Measurements from ENCODE around the gene TFF2. TPM values are rescaled to one million over a fixed set of nuclear protein-coding genes. Genes with fewer than 3 reads are reported as not detected.
A peak's percentile ranks its signal among the peaks of the same experiment; 100 is the strongest.

Gene TFF2
- total and polyA plus RNA-seq, 11 donors: not detected

GRCh38 chr21:42314616-42315295 lies 36.0 kb downstream of the TFF2 start:
- ATAC-seq (no peak), DNase-seq (no peak)
- H3K27ac ChIP-seq: peak overlapping the region in 1 of 12 donors; percentile 10
- no peaks in the 10 kb centered on the region for H3K9me3 ChIP-seq
- H3K4me1 ChIP-seq: peaks cover 0 to 25% (median 10%) of the 10 kb centered on the region in 12 donors
- H3K36me3 ChIP-seq: no peaks in the 10 kb centered on the region
- intact Hi-C loops (cut with DNase I): loop anchor here in 5 of 10 donors (5.0 to 10.0 kb wide), 4 partner anchors 130 to 167 kb away; no protein-coding TSS in a partner anchor
- H3K27me3 ChIP-seq: peaks cover 0 to 4% (median 0%) of the 10 kb centered on the region in 9 donors
- peak overlapping the region in 1 of 12 donors; percentile 21 for H3K4me3 ChIP-seq
- TF ChIP-seq POLR2A (IDR thresholded peaks at IDR 0.05) (no peak), CTCF (IDR thresholded peaks at IDR 0.05) (no peak)
- 90 to 97% (median 94%) methylated on average over 6 of the region's 6 CpGs for WGBS, 4 donors

DNA sequence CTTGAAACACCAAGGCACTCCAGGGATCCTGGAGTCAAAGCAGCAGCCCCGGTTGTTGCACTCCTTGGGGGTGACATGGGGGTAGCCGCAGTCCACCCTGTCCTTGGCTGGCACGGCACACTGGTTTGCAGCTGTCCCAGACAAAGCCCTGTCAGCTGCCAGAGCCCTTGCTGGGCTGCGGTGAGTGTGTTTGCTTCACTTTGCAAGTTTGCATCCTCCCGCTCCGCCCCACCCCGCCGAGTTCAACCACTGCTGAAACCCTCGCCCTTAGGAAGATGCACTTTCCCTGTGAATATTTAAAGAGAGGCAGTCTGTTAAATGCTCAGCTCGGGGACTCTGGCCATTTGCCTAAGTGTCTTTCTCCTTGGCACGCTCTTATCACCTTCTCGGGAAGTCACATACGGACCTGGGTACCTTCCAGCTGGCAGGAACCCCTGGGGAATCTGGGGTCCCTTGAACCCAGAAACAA lies 37.3 kb downstream of the TFF2 start:
- Histone ChIP-seq H3K27me3 (peaks cover 0 to 12% (median 2%) of the 10 kb centered on the region in 9 donors), H3K36me3 (no peaks in the 10 kb centered on the region), H3K4me1 (peaks cover 0 to 30% (median 15%) of the 10 kb centered on the region in 12 donors), H3K27ac (no peak overlapping the region), H3K4me3 (peak overlapping the region in 1 of 12 donors; percentile 13), H3K9me3 (no peaks in the 10 kb centered on the region)
- TF ChIP-seq POLR2A (IDR thresholded peaks at IDR 0.05) (no peak), CTCF (IDR thresholded peaks at IDR 0.05) (no peak)
- DNase-seq (peak in 1 of 5 donors; percentile 43), ATAC-seq (no peak)
- WGBS, 4 donors: 18 to 29% (median 26%) methylated on average over 10 to 13 of the region's 13 CpGs
- intact Hi-C loops (cut with DNase I): loop anchor here in 5 of 10 donors (5.0 to 10.0 kb wide), 4 partner anchors 131 to 166 kb away; no protein-coding TSS in a partner anchor

DNA sequence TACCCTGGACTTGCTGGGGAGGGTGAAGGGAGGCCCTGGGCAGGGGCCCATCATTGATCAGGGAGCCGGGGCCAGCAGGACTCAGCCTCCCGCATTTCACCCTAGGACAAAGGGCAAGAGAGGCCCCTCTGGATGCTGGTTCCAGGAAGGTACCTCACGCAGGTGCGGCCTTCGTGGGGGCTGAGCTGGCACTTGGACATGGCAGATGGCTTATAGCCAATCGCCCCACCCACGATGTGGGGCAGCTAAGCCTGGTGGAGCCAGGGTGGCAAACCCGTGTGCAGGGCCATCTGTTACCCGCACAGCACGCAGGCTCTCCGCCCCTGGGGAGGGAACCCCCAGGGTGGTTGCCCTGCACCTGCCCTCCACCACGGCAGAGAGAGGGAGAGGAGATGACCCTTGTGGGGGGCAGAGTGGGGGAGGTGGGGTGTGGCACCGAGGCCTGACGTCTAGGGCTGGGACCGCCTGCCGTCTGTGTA lies 38.1 kb downstream of the TFF2 start:
- Histone ChIP-seq H3K4me3 (no peak overlapping the region), H3K9me3 (no peaks in the 10 kb centered on the region), H3K27ac (no peak overlapping the region), H3K4me1 (peaks cover 0 to 30% (median 16%) of the 10 kb centered on the region in 12 donors), H3K27me3 (peaks cover 0 to 19% (median 2%) of the 10 kb centered on the region in 9 donors), H3K36me3 (no peaks in the 10 kb centered on the region)
- ATAC-seq (no peak), DNase-seq (no peak)
- intact Hi-C loops (cut with DNase I): loop anchor here in 5 of 10 donors (5.0 to 10.0 kb wide), 4 partner anchors 132 to 165 kb away; no protein-coding TSS in a partner anchor
- 78 to 85% (median 83%) methylated on average over 9 to 16 of the region's 16 CpGs for WGBS, 4 donors
- TF ChIP-seq CTCF (IDR thresholded peaks at IDR 0.05) (no peak), POLR2A (IDR thresholded peaks at IDR 0.05) (no peak)
